ENCODE measurements around the gene MTMR10.

The MTMR10 gene

DNA sequence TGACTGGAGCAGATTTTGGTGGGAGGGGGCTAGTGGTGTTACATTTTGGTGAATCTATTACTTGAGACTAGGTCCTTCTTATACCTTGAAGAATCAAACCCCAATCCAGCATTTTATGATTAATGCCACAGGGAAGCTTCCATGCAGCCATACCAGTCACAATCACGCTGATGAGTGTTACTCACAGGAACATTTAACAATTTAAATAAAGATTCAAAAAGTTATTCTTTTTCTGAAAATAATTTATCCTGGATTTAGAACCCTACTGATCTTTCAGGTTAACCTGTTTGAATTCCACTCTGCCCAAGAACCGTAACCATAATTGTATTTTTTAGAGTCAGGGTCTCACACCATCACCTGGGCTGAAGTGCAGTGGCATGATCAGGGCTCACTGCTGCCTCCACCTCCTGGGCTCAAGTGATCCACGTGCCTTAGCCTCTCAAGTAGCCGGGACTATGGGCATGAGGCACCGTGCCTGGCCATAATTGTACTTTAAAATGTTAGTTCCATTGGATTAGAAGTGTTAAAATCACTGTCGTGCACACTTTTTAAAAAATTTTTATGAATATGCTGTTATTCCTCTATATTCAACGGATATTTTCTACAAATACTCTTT is 929 bp upstream of the MTMR10 start:
- Histone ChIP-seq H3K27ac (replicated peaks) (peak overlapping the region; percentile 92), H3K27me3 (ENCODE audit: insufficient read depth, poor library complexity, severe bottlenecking) (no peaks in the 10 kb centered on the region), H3K4me3 (replicated peaks; ENCODE audit: insufficient read depth, low read length) (peak overlapping the region; percentile 89)
- TF ChIP-seq GABPA (IDR thresholded peaks at IDR 0.05; ENCODE audit: low read depth) = no peak
- TF ChIP-seq, protein P1, sequence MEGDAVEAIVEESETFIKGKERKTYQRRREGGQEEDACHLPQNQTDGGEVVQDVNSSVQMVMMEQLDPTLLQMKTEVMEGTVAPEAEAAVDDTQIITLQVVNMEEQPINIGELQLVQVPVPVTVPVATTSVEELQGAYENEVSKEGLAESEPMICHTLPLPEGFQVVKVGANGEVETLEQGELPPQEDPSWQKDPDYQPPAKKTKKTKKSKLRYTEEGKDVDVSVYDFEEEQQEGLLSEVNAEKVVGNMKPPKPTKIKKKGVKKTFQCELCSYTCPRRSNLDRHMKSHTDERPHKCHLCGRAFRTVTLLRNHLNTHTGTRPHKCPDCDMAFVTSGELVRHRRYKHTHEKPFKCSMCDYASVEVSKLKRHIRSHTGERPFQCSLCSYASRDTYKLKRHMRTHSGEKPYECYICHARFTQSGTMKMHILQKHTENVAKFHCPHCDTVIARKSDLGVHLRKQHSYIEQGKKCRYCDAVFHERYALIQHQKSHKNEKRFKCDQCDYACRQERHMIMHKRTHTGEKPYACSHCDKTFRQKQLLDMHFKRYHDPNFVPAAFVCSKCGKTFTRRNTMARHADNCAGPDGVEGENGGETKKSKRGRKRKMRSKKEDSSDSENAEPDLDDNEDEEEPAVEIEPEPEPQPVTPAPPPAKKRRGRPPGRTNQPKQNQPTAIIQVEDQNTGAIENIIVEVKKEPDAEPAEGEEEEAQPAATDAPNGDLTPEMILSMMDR (IDR thresholded peaks at IDR 0.05; ENCODE audit: insufficient read depth, low read length) = no peak
- TF ChIP-seq, protein P2, sequence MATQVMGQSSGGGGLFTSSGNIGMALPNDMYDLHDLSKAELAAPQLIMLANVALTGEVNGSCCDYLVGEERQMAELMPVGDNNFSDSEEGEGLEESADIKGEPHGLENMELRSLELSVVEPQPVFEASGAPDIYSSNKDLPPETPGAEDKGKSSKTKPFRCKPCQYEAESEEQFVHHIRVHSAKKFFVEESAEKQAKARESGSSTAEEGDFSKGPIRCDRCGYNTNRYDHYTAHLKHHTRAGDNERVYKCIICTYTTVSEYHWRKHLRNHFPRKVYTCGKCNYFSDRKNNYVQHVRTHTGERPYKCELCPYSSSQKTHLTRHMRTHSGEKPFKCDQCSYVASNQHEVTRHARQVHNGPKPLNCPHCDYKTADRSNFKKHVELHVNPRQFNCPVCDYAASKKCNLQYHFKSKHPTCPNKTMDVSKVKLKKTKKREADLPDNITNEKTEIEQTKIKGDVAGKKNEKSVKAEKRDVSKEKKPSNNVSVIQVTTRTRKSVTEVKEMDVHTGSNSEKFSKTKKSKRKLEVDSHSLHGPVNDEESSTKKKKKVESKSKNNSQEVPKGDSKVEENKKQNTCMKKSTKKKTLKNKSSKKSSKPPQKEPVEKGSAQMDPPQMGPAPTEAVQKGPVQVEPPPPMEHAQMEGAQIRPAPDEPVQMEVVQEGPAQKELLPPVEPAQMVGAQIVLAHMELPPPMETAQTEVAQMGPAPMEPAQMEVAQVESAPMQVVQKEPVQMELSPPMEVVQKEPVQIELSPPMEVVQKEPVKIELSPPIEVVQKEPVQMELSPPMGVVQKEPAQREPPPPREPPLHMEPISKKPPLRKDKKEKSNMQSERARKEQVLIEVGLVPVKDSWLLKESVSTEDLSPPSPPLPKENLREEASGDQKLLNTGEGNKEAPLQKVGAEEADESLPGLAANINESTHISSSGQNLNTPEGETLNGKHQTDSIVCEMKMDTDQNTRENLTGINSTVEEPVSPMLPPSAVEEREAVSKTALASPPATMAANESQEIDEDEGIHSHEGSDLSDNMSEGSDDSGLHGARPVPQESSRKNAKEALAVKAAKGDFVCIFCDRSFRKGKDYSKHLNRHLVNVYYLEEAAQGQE (IDR thresholded peaks at IDR 0.05; ENCODE audit: insufficient replicate concordance, low read depth) = no peak
- no peak for TF ChIP-seq POLR2AphosphoS5 (IDR thresholded peaks at IDR 0.05; ENCODE audit: low read depth)
- TF ChIP-seq SPI1 (IDR thresholded peaks at IDR 0.05; ENCODE audit: borderline replicate concordance, low read depth) = no peak
- no peak for DNase-seq (ENCODE audit: low read depth in 1 of 2, low spot score in 1 of 2)

DNA sequence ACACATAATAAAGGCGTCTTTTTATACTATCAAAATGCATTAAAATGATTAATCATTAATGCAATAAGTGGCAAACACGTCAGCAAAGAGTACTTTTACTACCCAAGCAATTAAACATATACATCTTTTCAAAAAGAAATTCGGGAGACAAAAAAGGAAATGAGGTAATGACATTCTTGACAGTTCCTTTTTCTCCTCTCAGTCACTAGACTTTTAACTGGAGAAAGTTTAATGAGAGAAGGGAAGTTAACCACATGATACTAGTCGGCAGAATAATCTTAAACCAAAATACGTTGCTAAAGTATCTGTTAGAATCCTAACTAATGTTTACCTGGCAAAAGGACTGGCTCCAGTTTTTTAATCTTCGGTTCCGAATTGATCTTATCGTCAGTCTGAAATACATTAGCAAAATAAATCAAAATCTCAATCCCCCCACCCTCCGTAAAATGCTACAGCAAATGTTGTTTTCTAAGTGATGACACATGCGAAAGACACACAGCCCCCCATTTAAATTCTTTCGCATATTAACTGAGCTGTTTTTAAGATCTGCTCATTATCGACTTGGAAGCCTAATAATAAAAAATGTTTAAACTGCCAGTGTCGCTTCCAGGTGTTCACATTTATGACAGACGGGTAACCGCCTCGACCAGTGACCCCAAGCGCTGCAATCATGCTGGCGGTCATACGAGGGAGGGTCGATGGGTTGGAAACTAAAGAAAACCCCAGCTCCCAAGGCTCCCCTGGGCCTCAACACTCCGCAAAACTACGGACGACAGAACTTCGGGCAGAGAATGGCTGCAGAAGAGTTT is 778 bp downstream of the MTMR10 start:
- peak overlapping the region; percentile 89 for H3K4me3 ChIP-seq (replicated peaks; ENCODE audit: insufficient read depth, low read length)
- H3K27ac ChIP-seq (replicated peaks) = peak overlapping the region; percentile 92
- H3K27me3 ChIP-seq (ENCODE audit: insufficient read depth, poor library complexity, severe bottlenecking) = no peaks in the 10 kb centered on the region
- DNase-seq (ENCODE audit: low read depth in 1 of 2, low spot score in 1 of 2) = peak in 1 of 2 experiments; percentile 17
- TF ChIP-seq GABPA (IDR thresholded peaks at IDR 0.05; ENCODE audit: low read depth) (no peak), SPI1 (IDR thresholded peaks at IDR 0.05; ENCODE audit: borderline replicate concordance, low read depth) (peak; percentile 93)

DNA sequence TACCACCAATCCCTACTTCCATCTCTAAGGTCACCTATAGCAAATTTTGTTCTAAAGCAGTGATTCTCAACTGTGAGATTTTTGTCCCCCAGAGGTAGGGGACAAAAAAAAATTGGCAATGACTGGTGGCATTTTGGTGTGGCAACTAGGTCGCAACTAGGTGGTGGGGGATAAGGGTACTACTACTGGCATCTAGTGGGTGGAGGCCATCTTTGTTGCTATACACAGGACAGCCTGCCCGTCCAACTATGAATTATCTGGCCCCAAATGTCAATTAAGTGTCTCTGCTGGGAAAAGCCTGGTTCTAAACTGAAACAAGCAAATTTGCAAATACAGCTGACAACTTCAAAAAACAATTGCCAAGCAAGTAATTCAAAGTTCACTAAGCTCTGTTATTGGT is 1.4 kb downstream of the MTMR10 start:
- TF ChIP-seq GABPA (IDR thresholded peaks at IDR 0.05; ENCODE audit: low read depth) = no peak
- TF ChIP-seq POLR2AphosphoS5 (IDR thresholded peaks at IDR 0.05; ENCODE audit: low read depth) = no peak
- TF ChIP-seq SPI1 (IDR thresholded peaks at IDR 0.05; ENCODE audit: borderline replicate concordance, low read depth) = no peak
- TF ChIP-seq, protein P1 (IDR thresholded peaks at IDR 0.05; ENCODE audit: insufficient read depth, low read length) = no peak
- TF ChIP-seq, protein P2 (IDR thresholded peaks at IDR 0.05; ENCODE audit: insufficient replicate concordance, low read depth) = no peak
- Histone ChIP-seq H3K4me3 (replicated peaks; ENCODE audit: insufficient read depth, low read length) (peak overlapping the region; percentile 89), H3K27me3 (ENCODE audit: insufficient read depth, poor library complexity, severe bottlenecking) (no peaks in the 10 kb centered on the region), H3K27ac (replicated peaks) (no peak overlapping the region; the same call in 1 of the 2 replicates)
- no peak for DNase-seq (ENCODE audit: low read depth in 1 of 2, low spot score in 1 of 2)

DNA sequence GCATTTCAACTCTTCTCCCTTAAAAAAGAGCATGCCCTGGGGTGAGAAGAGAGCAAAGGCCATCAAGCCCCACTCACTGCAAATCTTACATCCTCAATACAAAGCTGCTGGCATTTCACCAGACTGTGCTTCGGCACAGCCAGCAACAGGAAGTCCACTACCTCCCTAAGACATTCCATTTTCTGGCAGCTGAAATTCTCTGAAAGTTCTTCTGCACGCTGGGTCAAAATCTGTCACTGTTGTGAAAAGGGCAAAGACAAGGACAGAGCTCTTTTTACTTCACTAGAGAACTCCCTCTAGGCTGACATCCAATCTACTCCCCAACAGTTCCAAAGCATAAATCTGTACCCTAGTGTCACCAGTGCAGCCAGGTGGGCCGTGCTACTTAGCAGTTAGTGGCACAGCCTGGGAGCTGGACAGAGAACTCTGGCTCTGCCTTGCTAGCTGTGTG is 6.3 kb downstream of the MTMR10 start:
- TF ChIP-seq, protein P2 (IDR thresholded peaks at IDR 0.05; ENCODE audit: insufficient replicate concordance, low read depth) = no peak
- TF ChIP-seq GABPA (IDR thresholded peaks at IDR 0.05; ENCODE audit: low read depth) (no peak), POLR2AphosphoS5 (IDR thresholded peaks at IDR 0.05; ENCODE audit: low read depth) (no peak), SPI1 (IDR thresholded peaks at IDR 0.05; ENCODE audit: borderline replicate concordance, low read depth) (no peak)
- TF ChIP-seq, protein P1 (IDR thresholded peaks at IDR 0.05; ENCODE audit: insufficient read depth, low read length) = no peak
- no peak overlapping the region for H3K4me3 ChIP-seq (replicated peaks; ENCODE audit: insufficient read depth, low read length)
- no peaks in the 10 kb centered on the region for H3K27me3 ChIP-seq (ENCODE audit: insufficient read depth, poor library complexity, severe bottlenecking)
- no peak for DNase-seq (ENCODE audit: low read depth in 1 of 2, low spot score in 1 of 2)
- no peak overlapping the region for H3K27ac ChIP-seq (replicated peaks)

All from HL-60 (cell line).